RPMI7951 (cell line): ENCODE results near the gene POLD4. TPM values are rescaled to one million over a fixed set of nuclear protein-coding genes. Genes with fewer than 3 reads are reported as not detected.
A peak's percentile ranks its signal among the peaks of the same experiment; 100 is the strongest.

Experiments used
- DNase-seq: peaks from one replicate; pipeline ENCODE4 v3.0.0-alpha.2; 2012; ENCODE audit warnings: low read depth
- total RNA-seq: library from RNA; depleted of rRNA; stranded (reverse); fragments of >200 nt; shearing (Covaris generic); gene quantifications from 2 replicates; pipeline ENCODE4 v1.2.3, GENCODE V29; 2014

Gene POLD4
- total RNA-seq, 1 experiment from 2014 or later: 68.0 TPM

GRCh38 chr11:67317888-67318555 lies 35.3 kb downstream of the POLD4 start:
- no peak for DNase-seq

- DNase-seq: peak; percentile 90
Observed at GRCh38 chr11:67317205-67317887, 36.0 kb downstream of the POLD4 start.

- no peak for DNase-seq
Observed at GRCh38 chr11:67316882-67317204, 36.5 kb downstream of the POLD4 start.

- no peak for DNase-seq
Observed at GRCh38 chr11:67315325-67315909, 37.9 kb downstream of the POLD4 start.

GRCh38 chr11:67314218-67314617 lies 39.1 kb downstream of the POLD4 start:
- no peak for DNase-seq

GRCh38 chr11:67313125-67313890 lies 40.0 kb downstream of the POLD4 start:
- no peak for DNase-seq

- no peak for DNase-seq
Observed at GRCh38 chr11:67312187-67313021, 40.9 kb downstream of the POLD4 start.

- DNase-seq: no peak
Observed at GRCh38 chr11:67311556-67312082, 41.7 kb downstream of the POLD4 start.

- no peak for DNase-seq
Observed at GRCh38 chr11:67311051-67311555, 42.2 kb downstream of the POLD4 start.

GRCh38 chr11:67310246-67311050 lies 42.9 kb downstream of the POLD4 start:
- DNase-seq: no peak

GRCh38 chr11:67309661-67310061 lies 43.7 kb downstream of the POLD4 start:
- DNase-seq: no peak

GRCh38 chr11:67309166-67309565 lies 44.2 kb downstream of the POLD4 start:
- DNase-seq: no peak

GRCh38 chr11:67308031-67308866 lies 45.1 kb downstream of the POLD4 start:
- no peak for DNase-seq

GRCh38 chr11:67307545-67308001 lies 45.8 kb downstream of the POLD4 start:
- DNase-seq: no peak

- DNase-seq: no peak
Observed at GRCh38 chr11:67306769-67307544, 46.4 kb downstream of the POLD4 start.

- no peak for DNase-seq
Observed at GRCh38 chr11:67304511-67305113, 48.7 kb downstream of the POLD4 start.

GRCh38 chr11:67303835-67304411 lies 49.4 kb downstream of the POLD4 start:
- peak; percentile 30 for DNase-seq
